Umbilical cord (tissue), 2 donors: ENCODE data around the gene STARD6. TPM values are rescaled to one million over a fixed set of nuclear protein-coding genes. Genes with fewer than 3 reads are reported as not detected.
A peak's percentile ranks its signal among the peaks of the same experiment; 100 is the strongest.
"Not testable (repeated sequence)": the region's sequence is repeated elsewhere in the genome, so short reads cannot be mapped to it uniquely, and the experiment has no call there.

ENCODE experiments used
- DNase-seq: peaks from one replicate; pipeline ENCODE4 v3.0.0-alpha.2; 2015; ENCODE audit warnings: low spot score
- total RNA-seq: library from RNA; depleted of rRNA; stranded (reverse); fragments of >200 nt; gene quantifications from one replicate; pipeline ENCODE4 v1.2.3, GENCODE V29; 2014; ENCODE audit warnings: low replicate concordance; ENCODE audit not compliant: insufficient read depth

STARD6 gene
- total RNA-seq, 1 donor from 2014 or later = 0.96 TPM

- DNase-seq = no peak
Observed at GRCh38 chr18:54338230-54338629, 19.4 kb downstream of the STARD6 start.

GRCh38 chr18:54335638-54336173 is 22.0 kb downstream of the STARD6 start:
- no peak for DNase-seq

GRCh38 chr18:54330768-54331548 is 26.7 kb downstream of the STARD6 start:
- no peak for DNase-seq

- no peak for DNase-seq
Observed at GRCh38 chr18:54329787-54330186, 27.9 kb downstream of the STARD6 start.

GRCh38 chr18:54327818-54328217 is 29.8 kb downstream of the STARD6 start:
- no peak for DNase-seq

GRCh38 chr18:54323970-54324369 is 33.7 kb downstream of the STARD6 start:
- peak; percentile 2 for DNase-seq

- no peak for DNase-seq
Observed at GRCh38 chr18:54323561-54323960, 34.1 kb downstream of the STARD6 start.

GRCh38 chr18:54316071-54316820 is 41.4 kb downstream of the STARD6 start:
- DNase-seq = no peak

GRCh38 chr18:54309564-54309963 is 48.1 kb downstream of the STARD6 start:
- not testable (repeated sequence) for DNase-seq

- no peak for DNase-seq
Observed at GRCh38 chr18:54303408-54303807, 54.2 kb downstream of the STARD6 start.

GRCh38 chr18:54298991-54299390 is 58.7 kb downstream of the STARD6 start:
- not testable (repeated sequence) for DNase-seq

GRCh38 chr18:54296062-54296461 is 61.6 kb downstream of the STARD6 start:
- no peak for DNase-seq

- DNase-seq = no peak
Observed at GRCh38 chr18:54294274-54294673, 63.4 kb downstream of the STARD6 start.

GRCh38 chr18:54284981-54285785 is 72.5 kb downstream of the STARD6 start:
- no peak for DNase-seq

GRCh38 chr18:54284535-54284934 is 73.1 kb downstream of the STARD6 start:
- no peak for DNase-seq

- no peak for DNase-seq
Observed at GRCh38 chr18:54280220-54280569, 77.5 kb downstream of the STARD6 start.

GRCh38 chr18:54279477-54280219 is 78.0 kb downstream of the STARD6 start:
- DNase-seq = no peak

GRCh38 chr18:54278615-54279014 is 79.0 kb downstream of the STARD6 start:
- DNase-seq = no peak

- DNase-seq = no peak
Observed at GRCh38 chr18:54277899-54278298, 79.8 kb downstream of the STARD6 start.
